MM.1S (cell line): Measurements from ENCODE around the gene SAMD5.
"Not testable (repeated sequence)": the region's sequence is repeated elsewhere in the genome, so short reads cannot be mapped to it uniquely, and the experiment has no call there.

ENCODE experiments used
- DNase-seq: peaks from one replicate; pipeline ENCODE4 v3.0.0-alpha.2; 2015
- H2AFZ ChIP-seq: fragments of 300-600 bp; sonication (generic); 2 replicates; pipeline ENCODE4 v1.6.0; 2016; ENCODE audit warnings: antibody characterized with exemption, low read length
- H3F3A ChIP-seq: fragments of 300-600 bp; sonication (generic); 2 replicates; pipeline ENCODE4 v1.6.1; 2016; ENCODE audit warnings: mild to moderate bottlenecking, antibody characterized with exemption, low read length, moderate library complexity, mixed read lengths; ENCODE audit not compliant: insufficient read depth
- H3K27ac ChIP-seq: fragments of 300-600 bp; sonication (generic); 2 replicates; pipeline ENCODE4 v1.5.1; 2016; ENCODE audit warnings: mild to moderate bottlenecking, low read length
- H3K27me3 ChIP-seq: fragments of 300-600 bp; sonication (generic); replicated peaks from 2 replicates; pipeline ENCODE4 v1.6.0; 2016; ENCODE audit warnings: low read length; ENCODE audit not compliant: insufficient read depth
- H3K36me3 ChIP-seq: fragments of 300-600 bp; sonication (generic); replicated peaks from 2 replicates; pipeline ENCODE4 v1.6.1; 2016; ENCODE audit warnings: mild to moderate bottlenecking, low read length, mixed read lengths; ENCODE audit not compliant: insufficient read depth
- H3K4me1 ChIP-seq: fragments of 300-600 bp; sonication (generic); 2 replicates; pipeline ENCODE4 v1.6.1; 2016; ENCODE audit warnings: low read length, mixed read lengths
- H3K4me2 ChIP-seq: fragments of 300-600 bp; sonication (generic); 2 replicates; pipeline ENCODE4 v1.6.0; 2016; ENCODE audit warnings: low read depth, low read length
- H3K4me3 ChIP-seq: fragments of 300-600 bp; sonication (generic); 2 replicates; pipeline ENCODE4 v1.5.1; 2016; ENCODE audit warnings: low read length, mixed read lengths
- H3K79me2 ChIP-seq: fragments of 300-600 bp; sonication (generic); 2 replicates; pipeline ENCODE4 v1.6.1; 2016; ENCODE audit warnings: mixed run types, low read length, mixed read lengths
- H3K9ac ChIP-seq: fragments of 300-600 bp; sonication (generic); 2 replicates; pipeline ENCODE4 v1.6.1; 2016; ENCODE audit warnings: low read length, mixed read lengths
- H3K9me2 ChIP-seq: fragments of 300-600 bp; sonication (generic); replicated peaks from 2 replicates; pipeline ENCODE4 v1.6.1; 2016; ENCODE audit warnings: mild to moderate bottlenecking, low read length, mixed read lengths; ENCODE audit not compliant: insufficient read depth
- H3K9me3 ChIP-seq: fragments of 300-600 bp; sonication (generic); replicated peaks from 2 replicates; pipeline ENCODE4 v1.6.1; 2016; ENCODE audit warnings: mild to moderate bottlenecking, low read length, mixed read lengths; ENCODE audit not compliant: insufficient read depth
- H4K20me1 ChIP-seq: fragments of 300-600 bp; sonication (generic); 2 replicates; pipeline ENCODE4 v1.6.1; 2016; ENCODE audit warnings: mild to moderate bottlenecking, low read length, moderate library complexity, mixed read lengths; ENCODE audit not compliant: insufficient read depth
- EZH2 ChIP-seq: fragments of 300-600 bp; sonication (generic); optimal IDR thresholded peaks from 2 replicates; pipeline ENCODE3; 2017; ENCODE audit warnings: low read depth, mild to moderate bottlenecking, antibody characterized with exemption, low read length, mixed read lengths
- EZH2phosphoT487 ChIP-seq: fragments of 300-600 bp; sonication (generic); IDR thresholded peaks from 2 replicates; pipeline ENCODE4 v1.6.1; 2018; ENCODE audit warnings: antibody characterized with exemption, low read length
- TF ChIP-seq, protein P1 (sequence below): fragments of 300-600 bp; sonication (generic); IDR thresholded peaks from 2 replicates; pipeline ENCODE4 v1.5.1; 2016; ENCODE audit warnings: antibody characterized with exemption, low read length, mixed read lengths

SAMD5 gene

GRCh38 chr6:147534116-147534860 lies 25.8 kb downstream of the SAMD5 start:
- 0 out of 2 replicates have a peak, but pooled peaks cover 5% of the 10 kb centered on the region for H3K4me1 ChIP-seq
- no peaks in the 10 kb centered on the region for H4K20me1 ChIP-seq
- TF ChIP-seq, protein P1, sequence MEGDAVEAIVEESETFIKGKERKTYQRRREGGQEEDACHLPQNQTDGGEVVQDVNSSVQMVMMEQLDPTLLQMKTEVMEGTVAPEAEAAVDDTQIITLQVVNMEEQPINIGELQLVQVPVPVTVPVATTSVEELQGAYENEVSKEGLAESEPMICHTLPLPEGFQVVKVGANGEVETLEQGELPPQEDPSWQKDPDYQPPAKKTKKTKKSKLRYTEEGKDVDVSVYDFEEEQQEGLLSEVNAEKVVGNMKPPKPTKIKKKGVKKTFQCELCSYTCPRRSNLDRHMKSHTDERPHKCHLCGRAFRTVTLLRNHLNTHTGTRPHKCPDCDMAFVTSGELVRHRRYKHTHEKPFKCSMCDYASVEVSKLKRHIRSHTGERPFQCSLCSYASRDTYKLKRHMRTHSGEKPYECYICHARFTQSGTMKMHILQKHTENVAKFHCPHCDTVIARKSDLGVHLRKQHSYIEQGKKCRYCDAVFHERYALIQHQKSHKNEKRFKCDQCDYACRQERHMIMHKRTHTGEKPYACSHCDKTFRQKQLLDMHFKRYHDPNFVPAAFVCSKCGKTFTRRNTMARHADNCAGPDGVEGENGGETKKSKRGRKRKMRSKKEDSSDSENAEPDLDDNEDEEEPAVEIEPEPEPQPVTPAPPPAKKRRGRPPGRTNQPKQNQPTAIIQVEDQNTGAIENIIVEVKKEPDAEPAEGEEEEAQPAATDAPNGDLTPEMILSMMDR = no peak
- TF ChIP-seq EZH2phosphoT487 (no peak), EZH2 (no peak)
- H2AFZ ChIP-seq = no peak overlapping the region
- no peak overlapping the region for H3K9ac ChIP-seq
- H3K27me3 ChIP-seq = no peaks in the 10 kb centered on the region
- no peaks in the 10 kb centered on the region for H3K36me3 ChIP-seq
- no peak overlapping the region for H3K4me2 ChIP-seq
- H3K9me2 ChIP-seq = no peaks in the 10 kb centered on the region
- no peak overlapping the region for H3K4me3 ChIP-seq
- no peak for DNase-seq
- H3K79me2 ChIP-seq = no peaks in the 10 kb centered on the region
- no peaks in the 10 kb centered on the region for H3K9me3 ChIP-seq
- H3K27ac ChIP-seq = no peak overlapping the region
- peaks cover 4% of the 10 kb centered on the region; the same call in 1 of the 2 replicates for H3F3A ChIP-seq

GRCh38 chr6:147538821-147539220 lies 30.3 kb downstream of the SAMD5 start:
- TF ChIP-seq EZH2 = no peak
- TF ChIP-seq, protein P1 = no peak
- no peak for TF ChIP-seq EZH2phosphoT487
- no peaks in the 10 kb centered on the region for H3K27me3 ChIP-seq
- H3K9ac ChIP-seq = no peak overlapping the region
- H3K4me2 ChIP-seq = no peak overlapping the region
- no peaks in the 10 kb centered on the region for H3K9me2 ChIP-seq
- no peaks in the 10 kb centered on the region for H4K20me1 ChIP-seq
- no peaks in the 10 kb centered on the region for H3F3A ChIP-seq
- H3K79me2 ChIP-seq = no peaks in the 10 kb centered on the region
- no peak for DNase-seq
- no peak overlapping the region for H2AFZ ChIP-seq
- no peak overlapping the region for H3K4me3 ChIP-seq
- H3K4me1 ChIP-seq = no peaks in the 10 kb centered on the region
- no peaks in the 10 kb centered on the region for H3K36me3 ChIP-seq
- no peak overlapping the region for H3K27ac ChIP-seq
- H3K9me3 ChIP-seq = no peaks in the 10 kb centered on the region

- H3K36me3 ChIP-seq = no peaks in the 10 kb centered on the region
- no peaks in the 10 kb centered on the region for H3K9me2 ChIP-seq
- no peak overlapping the region for H2AFZ ChIP-seq
- no peaks in the 10 kb centered on the region for H3K9me3 ChIP-seq
- no peak overlapping the region for H3K9ac ChIP-seq
- H3K4me3 ChIP-seq = no peak overlapping the region
- H3K4me2 ChIP-seq = no peak overlapping the region
- TF ChIP-seq, protein P1 = no peak
- no peaks in the 10 kb centered on the region for H3K4me1 ChIP-seq
- no peaks in the 10 kb centered on the region for H3K79me2 ChIP-seq
- no peaks in the 10 kb centered on the region for H3F3A ChIP-seq
- H3K27me3 ChIP-seq = no peaks in the 10 kb centered on the region
- no peaks in the 10 kb centered on the region for H4K20me1 ChIP-seq
- no peak for DNase-seq
- H3K27ac ChIP-seq = no peak overlapping the region
Measured at GRCh38 chr6:147540075-147540474, 31.6 kb downstream of the SAMD5 start.

GRCh38 chr6:147542436-147542835 lies 33.9 kb downstream of the SAMD5 start:
- H3K9me2 ChIP-seq, DNase-seq, H3K27me3 ChIP-seq, H3K9me3 ChIP-seq, H3K4me1 ChIP-seq, H3K4me3 ChIP-seq, H3K9ac ChIP-seq, H3K79me2 ChIP-seq, H3F3A ChIP-seq, H3K4me2 ChIP-seq, H3K36me3 ChIP-seq, H4K20me1 ChIP-seq, H2AFZ ChIP-seq, H3K27ac ChIP-seq: not testable (repeated sequence)
